ENCODE measurements around the gene PTCRA.
"Not testable (repeated sequence)": the region's sequence is repeated elsewhere in the genome, so short reads cannot be mapped to it uniquely, and the experiment has no call there.

PTCRA gene

GRCh38 chr6:42947950-42948349, 32.1 kb downstream of the PTCRA start:
- no peak for DNase-seq

- no peak for DNase-seq
Observed at GRCh38 chr6:42952389-42952788, 36.5 kb downstream of the PTCRA start.

DNA sequence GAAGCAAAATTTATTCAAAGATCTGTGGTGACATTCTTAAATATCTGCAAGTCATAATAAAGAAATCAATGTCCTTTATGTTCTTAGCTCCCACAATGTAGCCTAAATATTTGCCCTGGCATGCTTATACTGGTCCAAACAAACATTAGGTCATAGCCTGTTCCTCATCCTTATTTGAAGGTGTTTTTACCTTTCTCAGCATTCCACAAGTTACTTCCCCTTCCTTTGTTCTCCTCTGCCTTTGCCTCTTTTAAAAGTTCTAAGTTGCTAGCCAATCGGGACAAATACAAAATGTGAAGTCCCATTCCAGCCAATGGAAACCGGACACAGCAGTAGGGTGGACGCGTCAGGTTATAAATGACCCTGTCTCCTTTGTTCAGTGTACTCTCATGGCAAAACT, 38.6 kb downstream of the PTCRA start:
- DNase-seq = not testable (repeated sequence)

GRCh38 chr6:42958125-42958524, 42.3 kb downstream of the PTCRA start:
- DNase-seq = no peak

GRCh38 chr6:42959917-42960242, 44.0 kb downstream of the PTCRA start:
- DNase-seq = no peak

GRCh38 chr6:42960243-42961019, 44.6 kb downstream of the PTCRA start, which contains the start of gene GNMT:
Gene GNMT, plus strand, starts transcription at chr6:42960754. Its CDS starts 14 bp downstream, at chr6:42960768.
- DNase-seq = peak; percentile 84

DNA sequence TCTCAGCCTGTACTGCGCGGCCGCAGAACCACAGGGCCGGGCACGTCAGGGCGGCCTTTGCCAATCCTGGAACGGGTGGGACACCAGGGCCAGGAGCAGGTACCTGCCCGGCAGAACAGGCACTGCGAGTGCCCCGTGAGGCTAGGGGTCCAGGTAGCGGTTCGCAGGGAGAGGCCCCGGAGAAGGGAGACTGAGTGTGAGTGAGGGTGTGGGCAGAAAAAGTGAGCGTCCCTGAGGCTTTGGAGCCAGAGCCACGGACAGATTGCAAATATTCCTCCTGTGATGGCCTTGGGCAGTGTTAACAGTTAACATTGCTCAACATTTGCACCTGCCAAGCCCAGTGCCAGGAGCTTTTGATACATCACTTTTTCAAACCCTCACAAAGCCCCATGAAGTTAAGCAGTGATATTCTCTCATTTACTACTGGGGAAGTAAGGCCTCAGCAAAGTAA, 45.2 kb downstream of the PTCRA start:
- DNase-seq = no peak

DNA sequence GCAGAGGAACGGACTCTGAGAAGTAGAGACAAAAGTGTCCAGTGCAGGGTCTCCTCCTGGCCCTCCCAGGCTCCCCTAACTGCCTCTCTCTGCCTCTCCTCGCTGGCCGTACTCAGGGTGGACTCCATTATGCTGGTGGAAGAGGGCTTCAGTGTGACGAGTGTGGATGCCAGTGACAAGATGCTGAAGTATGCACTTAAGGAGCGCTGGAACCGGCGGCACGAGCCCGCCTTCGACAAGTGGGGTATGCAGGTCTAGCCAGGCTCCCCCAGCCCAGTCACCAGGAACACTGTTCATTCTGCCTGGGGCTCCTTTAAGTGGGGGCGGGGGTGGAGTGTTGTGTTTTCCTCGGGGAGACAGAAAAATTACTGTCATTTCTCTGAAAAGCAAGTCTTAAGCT, 46.2 kb downstream of the PTCRA start:
- no peak for DNase-seq

- no peak for DNase-seq
Observed at GRCh38 chr6:42962502-42963178, 46.8 kb downstream of the PTCRA start.

GRCh38 chr6:42963179-42963854, 47.5 kb downstream of the PTCRA start:
- no peak for DNase-seq

GRCh38 chr6:42963855-42964605, 48.2 kb downstream of the PTCRA start:
- DNase-seq = peak; percentile 55

DNA sequence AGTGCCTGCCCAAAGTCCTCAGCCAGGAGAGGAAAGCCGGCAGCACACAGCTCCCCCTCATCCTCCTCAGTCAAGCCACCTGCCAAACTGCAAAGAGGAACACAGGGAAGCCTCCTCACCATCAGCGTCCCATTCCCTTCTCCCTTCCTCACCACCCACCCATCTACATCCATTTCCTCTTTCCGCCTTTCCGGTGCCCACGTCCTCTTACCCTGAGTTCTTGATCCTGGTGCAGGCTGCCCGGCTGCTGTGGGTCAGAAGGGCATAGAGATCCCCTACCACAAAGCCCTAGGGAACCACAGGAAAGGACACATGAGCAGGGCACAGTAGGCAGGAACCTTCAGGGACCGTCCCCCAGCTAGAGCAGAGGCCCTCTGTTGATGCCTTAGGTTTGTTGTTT, 50.7 kb downstream of the PTCRA start:
- no peak for DNase-seq

DNA sequence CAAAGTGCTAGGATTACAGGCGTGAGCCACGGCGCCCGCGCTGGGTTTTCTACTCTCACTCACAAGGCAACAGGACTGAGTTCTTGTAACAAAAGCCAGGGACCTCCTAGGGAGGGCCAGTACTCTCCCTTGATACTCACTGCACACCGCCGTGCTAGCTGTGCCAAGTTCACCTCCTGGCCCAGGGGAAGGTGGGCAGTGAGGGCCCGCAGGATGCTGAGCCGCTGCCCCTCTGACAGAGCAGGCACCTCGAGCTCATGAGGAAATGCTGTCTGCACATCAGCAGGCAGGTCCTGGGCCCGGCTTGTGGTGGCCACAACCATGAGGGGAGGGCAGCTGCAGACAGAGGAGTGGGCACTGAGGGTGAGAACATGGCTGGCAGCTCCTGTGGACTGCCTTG, 51.4 kb downstream of the PTCRA start:
- no peak for DNase-seq

GRCh38 chr6:42968126-42968701, 52.4 kb downstream of the PTCRA start:
- DNase-seq = no peak

- no peak for DNase-seq
Observed at GRCh38 chr6:42968783-42969182, 52.9 kb downstream of the PTCRA start.

GRCh38 chr6:42969431-42969830, 53.6 kb downstream of the PTCRA start:
- no peak for DNase-seq

DNA sequence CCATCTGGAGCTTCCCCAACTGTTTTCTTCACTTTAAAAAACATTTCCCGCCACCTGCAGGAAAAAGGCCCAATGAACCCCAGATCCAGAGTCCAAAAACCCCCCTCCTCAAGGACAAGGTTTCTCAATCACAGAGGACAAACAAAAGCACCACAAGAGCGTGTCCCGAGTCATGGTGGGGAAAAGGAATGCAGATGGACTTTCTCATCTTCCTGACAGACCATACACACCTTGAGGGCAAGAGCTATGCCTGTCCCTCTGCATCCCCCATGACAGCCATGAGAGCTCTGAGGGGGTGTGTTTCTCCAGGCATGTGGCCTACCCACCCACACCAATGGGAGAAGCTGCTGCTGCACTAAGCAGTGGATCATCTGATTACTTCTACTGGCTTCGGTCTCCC, 54.1 kb downstream of the PTCRA start:
- DNase-seq = no peak

- no peak for DNase-seq
Observed at GRCh38 chr6:42970871-42971612, 55.2 kb downstream of the PTCRA start.

DNA sequence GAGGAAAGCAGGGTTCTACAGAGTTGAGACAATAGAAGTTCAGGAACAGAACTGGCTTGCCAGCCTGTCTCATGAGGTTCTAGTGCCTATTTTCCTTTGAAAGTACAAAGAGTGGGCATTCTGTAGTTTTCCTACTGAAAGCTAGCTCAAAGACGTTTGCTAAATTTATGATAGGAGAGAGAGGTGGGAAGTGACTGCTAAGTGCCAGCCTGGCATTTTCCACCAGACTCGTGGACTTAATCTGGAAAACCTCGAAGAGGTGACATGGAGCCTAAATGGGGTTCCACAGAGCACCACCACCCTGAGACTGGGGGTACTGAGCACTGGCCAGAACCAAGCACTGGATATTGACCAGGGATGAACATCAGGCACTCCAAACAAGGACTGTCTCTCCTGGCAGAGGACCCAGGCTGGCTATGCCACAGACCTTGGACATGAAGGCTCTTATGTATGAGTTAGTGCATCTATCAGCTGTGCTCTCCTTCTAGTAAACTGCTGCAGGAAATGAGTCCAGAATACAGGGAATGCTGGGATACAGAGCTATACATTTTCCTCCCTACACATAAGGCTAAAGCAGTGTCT, 56.0 kb downstream of the PTCRA start:
- DNase-seq = no peak

DNA sequence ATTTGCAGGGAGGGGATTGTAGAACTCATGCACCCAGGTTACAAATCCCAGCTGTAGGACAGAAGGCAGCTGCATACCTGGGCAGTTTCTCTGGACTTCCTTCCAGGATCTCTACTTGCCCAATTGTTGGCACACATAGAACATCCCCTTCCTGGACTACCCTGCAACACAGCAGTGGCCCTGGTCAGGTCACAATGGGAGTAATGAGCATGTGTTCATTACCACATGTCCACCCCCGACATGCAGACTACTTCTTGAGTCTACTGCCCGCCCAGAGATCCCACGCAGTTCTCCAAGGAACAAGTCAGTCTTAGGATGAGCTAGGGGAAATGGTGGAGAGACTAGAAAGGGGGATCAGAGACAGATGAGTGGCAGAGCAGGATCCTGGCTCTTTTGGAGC, 58.1 kb downstream of the PTCRA start:
- DNase-seq = no peak

GRCh38 chr6:42974919-42975505, 59.2 kb downstream of the PTCRA start:
- no peak for DNase-seq
